H1 (cell line): ENCODE measurements around the gene CNDP2. TPM values are rescaled to one million over a fixed set of nuclear protein-coding genes. Genes with fewer than 3 reads are reported as not detected.

Experiments used
- CTCF ChIA-PET: fragments of 300-600 bp; sonication (Branson Sonifier 250); formaldehyde crosslinking; loops from one replicate; lab custom pipeline; 2021; ENCODE audit not compliant: partially characterized antibody; lab: Charles Lee
- POLR2A ChIA-PET: fragments of 300-600 bp; sonication (Branson Sonifier 250); formaldehyde crosslinking; loops from one replicate; lab custom pipeline; 2021; ENCODE audit warnings: inconsistent platforms; ENCODE audit not compliant: partially characterized antibody; lab: Charles Lee
- DNase-seq, 2 experiments: peaks; one replicate each; pipeline versions ENCODE4 v3.0.0 to v3.0.0-alpha.2; 2010 to 2022; ENCODE audit warnings: low spot score in 2 of 2, low read depth in 1 of 2, mixed read lengths in 1 of 2
- FAIRE-seq: peaks from 2 replicates; lab custom pipeline; 2011; peaks lifted over from hg19 to GRCh38; lab: Jason Lieb, UNC
- H2AFZ ChIP-seq: 2 replicates; pipeline ENCODE4 v1.8.1; 2012; ENCODE audit warnings: low read length, inconsistent platforms
- H2AK5ac ChIP-seq: 2 replicates; pipeline ENCODE4 v1.6.1; 2013; ENCODE audit warnings: low read depth, low read length
- H2BK120ac ChIP-seq: replicated peaks from 2 replicates; pipeline ENCODE3; 2013; ENCODE audit warnings: low read depth, low read length, inconsistent platforms
- H2BK12ac ChIP-seq: 2 replicates; pipeline ENCODE4 v1.6.1; 2013; ENCODE audit warnings: low read depth, low read length
- H2BK15ac ChIP-seq: 2 replicates; pipeline ENCODE4 v1.6.1; 2013; ENCODE audit warnings: low read length
- H2BK20ac ChIP-seq: 2 replicates; pipeline ENCODE4 v1.6.1; 2013; ENCODE audit warnings: low read length
- H2BK5ac ChIP-seq: 2 replicates; pipeline ENCODE4 v1.6.1; 2013; ENCODE audit warnings: low read depth, low read length
- H3K14ac ChIP-seq: 2 replicates; pipeline ENCODE4 v1.6.1; 2013; ENCODE audit warnings: inconsistent platforms; ENCODE audit not compliant: insufficient read length
- H3K18ac ChIP-seq: 2 replicates; pipeline ENCODE4 v1.6.1; 2013; ENCODE audit warnings: low read length; ENCODE audit errors: extremely low read depth
- H3K23ac ChIP-seq: 2 replicates; pipeline ENCODE4 v1.6.1; 2013; ENCODE audit warnings: inconsistent platforms; ENCODE audit not compliant: insufficient read length
- H3K23me2 ChIP-seq: 2 replicates; pipeline ENCODE4 v1.6.1; 2013; ENCODE audit warnings: low read depth, low read length
- H3K27ac ChIP-seq: 2 replicates; pipeline ENCODE4 v1.6.1; 2011; ENCODE audit warnings: low read depth, low read length, inconsistent platforms
- H3K27me3 ChIP-seq, 4 experiments: replicated peaks in 1 of 4; 1 replicate in 1 of 4; 2 replicates in 3 of 4; pipeline versions ENCODE4 v1.6.1 to v1.8.1; 2011 to 2013; ENCODE audit warnings: low read length in 3 of 4, mild to moderate bottlenecking in 3 of 4, inconsistent platforms in 2 of 4, mixed read lengths in 2 of 4, moderate library complexity in 1 of 4; ENCODE audit not compliant: control insufficient read depth in 3 of 4, insufficient read depth in 3 of 4; ENCODE audit errors: extremely low read depth in 1 of 4
- H3K36me3 ChIP-seq, 4 experiments: 2 replicates each; pipeline versions ENCODE4 v1.6.1 to v1.8.1; 2011 to 2013; ENCODE audit warnings: mild to moderate bottlenecking in 4 of 4, low read length in 3 of 4, moderate library complexity in 2 of 4, control low read depth in 1 of 4, inconsistent platforms in 1 of 4; ENCODE audit not compliant: insufficient read depth in 4 of 4, control insufficient read depth in 2 of 4
- H3K4ac ChIP-seq: replicated peaks from 2 replicates; pipeline ENCODE3; 2013; ENCODE audit warnings: low read length, low read depth, mixed read lengths, inconsistent platforms; ENCODE audit not compliant: insufficient read length
- H3K4me1 ChIP-seq, 4 experiments: replicated peaks in 1 of 4; 1 replicate in 1 of 4; 2 replicates in 3 of 4; pipeline versions ENCODE4 v1.6.1 to v1.8.1; 2011 to 2013; ENCODE audit warnings: low read length in 3 of 4, inconsistent platforms in 2 of 4, mixed read lengths in 1 of 4; ENCODE audit not compliant: insufficient read depth in 4 of 4, control insufficient read depth in 3 of 4
- H3K4me2 ChIP-seq, 2 experiments: 2 replicates each; pipeline versions ENCODE4 v1.6.1 to v1.8.1; 2011 to 2013; ENCODE audit warnings: low read depth in 2 of 2, low read length in 2 of 2, control low read depth in 1 of 2, inconsistent platforms in 1 of 2, mild to moderate bottlenecking in 1 of 2; ENCODE audit not compliant: insufficient read depth in 1 of 2
- H3K4me3 ChIP-seq, 4 experiments: fragments of 200-600, 300-600 bp in 1 of 4; sonication (generic), shearing (Covaris generic), sonication (Bioruptor Twin) in 1 of 4; 2 replicates each; pipeline versions ENCODE4 v1.5.1 to v1.8.1; 2011 to 2016; ENCODE audit warnings: low read length in 4 of 4, low read depth in 3 of 4, control low read depth in 2 of 4, inconsistent platforms in 2 of 4, mild to moderate bottlenecking in 2 of 4, mixed read lengths in 1 of 4, moderate library complexity in 1 of 4; ENCODE audit not compliant: insufficient read depth in 2 of 4; ENCODE audit errors: extremely low read depth in 1 of 4
- H3K56ac ChIP-seq: replicated peaks from 2 replicates; pipeline ENCODE3; 2013; ENCODE audit warnings: low read depth, mild to moderate bottlenecking, mixed read lengths, low read length, inconsistent platforms; ENCODE audit not compliant: insufficient read length
- H3K79me1 ChIP-seq: 2 replicates; pipeline ENCODE4 v1.6.1; 2013; ENCODE audit warnings: low read depth, low read length, control low read depth
- H3K79me2 ChIP-seq, 2 experiments: 2 replicates each; pipeline versions ENCODE4 v1.6.1 to v1.8.1; 2012 to 2013; ENCODE audit warnings: low read length in 2 of 2, mild to moderate bottlenecking in 2 of 2, inconsistent platforms in 1 of 2; ENCODE audit not compliant: insufficient read depth in 2 of 2, control insufficient read depth in 1 of 2
- H3K9ac ChIP-seq, 4 experiments: replicated peaks in 1 of 4; 1 replicate in 1 of 4; 2 replicates in 3 of 4; pipeline versions ENCODE4 v1.6.1 to v1.8.1; 2011 to 2013; ENCODE audit warnings: low read depth in 3 of 4, low read length in 3 of 4, control low read depth in 2 of 4, mild to moderate bottlenecking in 2 of 4, moderate library complexity in 2 of 4, inconsistent platforms in 1 of 4; ENCODE audit errors: extremely low read depth in 1 of 4
- H3K9me3 ChIP-seq, 2 experiments: 2 replicates each; pipeline versions ENCODE4 v1.6.1 to v1.8.1; 2012 to 2013; ENCODE audit warnings: mild to moderate bottlenecking in 2 of 2, moderate library complexity in 2 of 2, control low read depth in 1 of 2, inconsistent platforms in 1 of 2, low read depth in 1 of 2, low read length in 1 of 2, mixed read lengths in 1 of 2; ENCODE audit not compliant: insufficient read depth in 2 of 2
- H4K20me1 ChIP-seq, 2 experiments: replicated peaks in 1 of 2; 2 replicates each; pipeline versions ENCODE3 to v1.8.1; 2011 to 2013; ENCODE audit warnings: inconsistent platforms in 2 of 2, low read length in 2 of 2, mild to moderate bottlenecking in 1 of 2; ENCODE audit not compliant: insufficient read depth in 2 of 2, control insufficient read depth in 1 of 2
- H4K5ac ChIP-seq: 2 replicates; pipeline ENCODE4 v1.6.1; 2013; ENCODE audit warnings: low read length, low read depth, mixed read lengths, inconsistent platforms; ENCODE audit not compliant: insufficient read length
- H4K8ac ChIP-seq: 2 replicates; pipeline ENCODE4 v1.8.0; 2013; ENCODE audit warnings: mild to moderate bottlenecking, moderate library complexity, low read length, inconsistent platforms; ENCODE audit not compliant: insufficient read depth; ENCODE audit errors: extremely low read depth
- H4K91ac ChIP-seq: replicated peaks from 2 replicates; pipeline ENCODE3; 2013; ENCODE audit warnings: low read length, mixed read lengths, inconsistent platforms; ENCODE audit not compliant: insufficient read length
- ASH2L ChIP-seq: fragments of 200-600, 300-600 bp; sonication (generic); IDR thresholded peaks from one replicate; pipeline ENCODE4 v1.7.1; 2017; ENCODE audit warnings: low read length
- CBX5 ChIP-seq: fragments of 300-800, 300-1000 bp; sonication (generic); IDR thresholded peaks from 2 replicates; pipeline ENCODE4 v1.7.1; 2016; ENCODE audit warnings: antibody characterized with exemption, low read length, low read depth
- CEBPB ChIP-seq: IDR thresholded peaks from 2 replicates; pipeline ENCODE4 v1.6.1; 2012; ENCODE audit warnings: low read depth, low read length
- CTBP2 ChIP-seq: IDR thresholded peaks from 2 replicates; pipeline ENCODE4 v1.7.0; 2011; ENCODE audit warnings: borderline replicate concordance, mild to moderate bottlenecking, moderate library complexity, mixed read lengths, low read length; ENCODE audit not compliant: insufficient read depth, insufficient read length
- KDM4A ChIP-seq: IDR thresholded peaks from one replicate; pipeline ENCODE4 v1.7.1; 2012; ENCODE audit warnings: low read depth, mild to moderate bottlenecking, moderate library complexity, low read length, inconsistent platforms; ENCODE audit not compliant: severe bottlenecking
- MAFK ChIP-seq: IDR thresholded peaks from 2 replicates; pipeline ENCODE4 v1.6.1; 2012; ENCODE audit warnings: low read depth, mild to moderate bottlenecking, improper control_type of control experiment, low read length
- NANOG ChIP-seq: IDR thresholded peaks from 2 replicates; pipeline ENCODE4 v1.6.1; 2011; ENCODE audit warnings: low read length, low read depth, mild to moderate bottlenecking, inconsistent platforms; ENCODE audit not compliant: insufficient read depth, poor library complexity, severe bottlenecking
- POLR2A ChIP-seq, 2 experiments: IDR thresholded peaks; 1 replicate in 1 of 2; 2 replicates in 1 of 2; pipeline ENCODE4 v1.6.1; 2011; ENCODE audit warnings: low read depth in 2 of 2, low read length in 2 of 2, mild to moderate bottlenecking in 2 of 2; ENCODE audit errors: control extremely low read depth in 1 of 2
- POLR2AphosphoS5 ChIP-seq: IDR thresholded peaks from 2 replicates; pipeline ENCODE4 v1.6.1; 2011; ENCODE audit warnings: low read depth, low read length
- SIRT6 ChIP-seq: IDR thresholded peaks from one replicate; pipeline ENCODE4 v1.7.1; 2012; ENCODE audit warnings: low read length, inconsistent platforms
- SP1 ChIP-seq: IDR thresholded peaks from 2 replicates; pipeline ENCODE4 v1.6.1; 2011; ENCODE audit warnings: low read depth, low read length
- YY1 ChIP-seq: IDR thresholded peaks from 2 replicates; pipeline ENCODE4 v1.6.1; 2011; ENCODE audit warnings: low read depth, mild to moderate bottlenecking, low read length
- ZNF274 ChIP-seq: IDR thresholded peaks from 2 replicates; pipeline ENCODE4 v1.7.0; 2012; ENCODE audit warnings: low read length, borderline replicate concordance; ENCODE audit errors: extremely low read depth
- WGBS, 2 experiments: shearing (Covaris generic) in 1 of 2; methylation state at CpG; one replicate each; pipeline versions ENCODE4 v1.1.6 to v1.1.7; 2013 to 2015; ENCODE audit warnings: low lambda C conversion rate in 2 of 2, mixed read lengths in 2 of 2, inconsistent platforms in 1 of 2, low coverage in 1 of 2, missing lambda C conversion rate in 1 of 2; ENCODE audit not compliant: insufficient replicate concordance in 2 of 2, insufficient coverage in 1 of 2, insufficient read length in 1 of 2; ENCODE audit errors: extremely low coverage in 1 of 2, missing lambda C conversion rate in 1 of 2; 5-methylcytosine and 5-hydroxymethylcytosine counted together
- polyA plus RNA-seq, 7 experiments: library from polyadenylated mRNA; depleted of rRNA in 3 of 7; stranded (reverse) in 5 of 7; unstranded in 2 of 7; fragments of >200 nt in 5 of 7; fragments of 200-250 nt in 2 of 7; gene quantifications; 1 replicate in 5 of 7; 2 replicates in 1 of 7; 4 replicates in 1 of 7; pipeline versions ENCODE4 v1.2.1 to v1.2.3, GENCODE V29; 2011 to 2013; ENCODE audit warnings: missing spikeins in 2 of 7, mixed read lengths in 2 of 7
- total RNA-seq: library from RNA; stranded (reverse); fragmentation: NEBNext Ultra II Directional; extraction: Animal tissue kit (Norgen Biotek cat#: 25700); gene quantifications from 2 replicates; pipeline ENCODE4 v1.2.1, GENCODE V29; 2021
- TF ChIP-seq, protein P1 (sequence below): IDR thresholded peaks from 2 replicates; pipeline ENCODE4 v1.6.1; 2011; ENCODE audit warnings: low read length, improper control_type of control experiment

Gene CNDP2
- total and polyA plus RNA-seq, 2 of the 8 experiments (the other 6 are each of a cell fraction or from before 2014, with no cell fraction given) = 71.8 to 243 TPM

DNA sequence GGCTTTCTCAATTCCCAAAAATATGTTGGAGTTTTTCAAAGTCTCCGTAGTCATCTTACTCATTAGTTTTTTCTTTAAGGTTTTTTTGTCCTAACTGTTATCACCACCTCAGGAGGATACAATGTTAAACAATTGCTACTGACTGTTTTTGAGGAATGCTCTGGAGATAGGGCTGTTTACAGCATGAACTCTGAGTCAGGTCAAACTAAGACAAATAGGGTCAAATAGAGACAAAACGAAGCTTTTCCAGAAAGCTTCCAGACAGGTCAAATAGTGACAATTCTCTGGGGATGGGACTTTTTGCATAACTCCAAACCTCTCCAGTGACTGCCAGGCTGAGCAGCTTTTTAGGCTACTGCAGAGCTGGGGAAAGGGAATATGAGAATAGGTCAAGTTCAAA, 23.9 kb upstream of the CNDP2 start:
- Histone ChIP-seq H3K4me3 (no peak overlapping the region), H3K4me1 (no peaks in the 10 kb centered on the region; a peak in 1 of 7 replicates), H3K79me2 (no peaks in the 10 kb centered on the region), H3K9ac (no peak overlapping the region), H3K9me3 (peaks cover 0 to 3% of the 10 kb centered on the region in 2 experiments; a peak in 1 of 4 replicates), H2BK15ac (no peak overlapping the region), H3K79me1 (no peaks in the 10 kb centered on the region), H3K14ac (no peak overlapping the region), H2BK120ac (no peak overlapping the region), H3K27ac (no peak overlapping the region), H3K36me3 (no peaks in the 10 kb centered on the region), H3K18ac (no peak overlapping the region), H4K5ac (no peak overlapping the region), H2AK5ac (no peak overlapping the region), H2BK20ac (no peak overlapping the region), H2AFZ (no peak overlapping the region), H3K23me2 (no peaks in the 10 kb centered on the region), H3K4me2 (no peak overlapping the region), H2BK12ac (no peak overlapping the region), H4K8ac (no peak overlapping the region), H3K23ac (no peak overlapping the region), H4K91ac (no peak overlapping the region), H3K56ac (no peak overlapping the region), H2BK5ac (no peak overlapping the region), H3K4ac (no peak overlapping the region), H3K27me3 (peaks cover 0 to 1% (median 0%) of the 10 kb centered on the region in 4 experiments; a peak in 1 of 7 replicates), H4K20me1 (no peaks in the 10 kb centered on the region)
- FAIRE-seq (no peak), DNase-seq (no peak)
- 92% methylated on average over 2 of the region's 2 CpGs; no CpG with 5 or more reads in 1 of the 2 experiments for WGBS, 2 experiments
- POLR2A ChIA-PET = no interaction called here
- CTCF ChIA-PET = interaction anchor here (0.5 to 1.9 kb wide), 2 partner anchors 12 to 107 kb away, joined by 4 to 9 read pairs; no protein-coding TSS in a partner anchor
- TF ChIP-seq CEBPB (no peak), NANOG (no peak), SP1 (no peak), ZNF274 (no peak), YY1 (no peak), CTBP2 (no peak), SIRT6 (no peak), POLR2AphosphoS5 (no peak), CBX5 (no peak), ASH2L (no peak), POLR2A (IDR thresholded peaks at IDR 0.05; ENCODE audit: control extremely low read depth in 1 of 2, low read depth in 2 of 2, low read length in 2 of 2) (no peak), MAFK (no peak), KDM4A (no peak)
- TF ChIP-seq, protein P1, sequence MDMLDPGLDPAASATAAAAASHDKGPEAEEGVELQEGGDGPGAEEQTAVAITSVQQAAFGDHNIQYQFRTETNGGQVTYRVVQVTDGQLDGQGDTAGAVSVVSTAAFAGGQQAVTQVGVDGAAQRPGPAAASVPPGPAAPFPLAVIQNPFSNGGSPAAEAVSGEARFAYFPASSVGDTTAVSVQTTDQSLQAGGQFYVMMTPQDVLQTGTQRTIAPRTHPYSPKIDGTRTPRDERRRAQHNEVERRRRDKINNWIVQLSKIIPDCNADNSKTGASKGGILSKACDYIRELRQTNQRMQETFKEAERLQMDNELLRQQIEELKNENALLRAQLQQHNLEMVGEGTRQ = no peak
